Activated naive CD4-positive, alpha-beta T cell treated with anti-CD3 and anti-CD28 coated beads, Interleukin-2, amount 50 U/mL, for 72 hours (primary cell): ENCODE data around the gene ARID4B. TPM values are rescaled to one million over a fixed set of nuclear protein-coding genes. Genes with fewer than 3 reads are reported as not detected.
A peak's percentile ranks its signal among the peaks of the same experiment; 100 is the strongest.
"Not testable (repeated sequence)": the region's sequence is repeated elsewhere in the genome, so short reads cannot be mapped to it uniquely, and the experiment has no call there.

Experiments
- ATAC-seq, 2 donors: fragments of 150-1000 bp; cut with Tn5 transposase; 2 replicates each; pipeline ENCODE4 v1.10.0; 2021; ENCODE audit warnings: mild to moderate bottlenecking in 2 of 2, moderate library complexity in 2 of 2
- DNase-seq, 2 donors: peaks; one replicate each; pipeline ENCODE4 v3.0.0; 2021 to 2022; ENCODE audit warnings: low spot score in 2 of 2
- H3K27ac Mint-ChIP-seq, 2 donors: one replicate each; pipeline ENCODE4 v1.8.0; 2022; ENCODE audit warnings: mild to moderate bottlenecking in 2 of 2, mixed read lengths in 2 of 2
- H3K36me3 Mint-ChIP-seq, 2 donors: one replicate each; pipeline ENCODE4 v1.8.0; 2022; ENCODE audit warnings: mixed read lengths in 2 of 2
- H3K9me3 Mint-ChIP-seq, 2 donors: one replicate each; pipeline ENCODE4 v1.8.0; 2022; ENCODE audit warnings: mixed read lengths in 2 of 2
- total RNA-seq, 2 donors: library from RNA; stranded (reverse); gene quantifications; one replicate each; pipeline ENCODE4 v1.2.3, GENCODE V29; 2022

The ARID4B gene
- total RNA-seq, 2 donors from 2014 or later = 58.4 to 65.7 TPM

GRCh38 chr1:235181561-235182245 is 146.3 kb downstream of the ARID4B start:
- DNase-seq = no peak
- Mint-ChIP-seq H3K36me3 (peaks cover 6% of the 10 kb centered on the region in 2 donors), H3K9me3 (no peaks in the 10 kb centered on the region), H3K27ac (peak overlapping the region; percentile 36 to 80)
- ATAC-seq = peak; percentile 30 to 46

DNA sequence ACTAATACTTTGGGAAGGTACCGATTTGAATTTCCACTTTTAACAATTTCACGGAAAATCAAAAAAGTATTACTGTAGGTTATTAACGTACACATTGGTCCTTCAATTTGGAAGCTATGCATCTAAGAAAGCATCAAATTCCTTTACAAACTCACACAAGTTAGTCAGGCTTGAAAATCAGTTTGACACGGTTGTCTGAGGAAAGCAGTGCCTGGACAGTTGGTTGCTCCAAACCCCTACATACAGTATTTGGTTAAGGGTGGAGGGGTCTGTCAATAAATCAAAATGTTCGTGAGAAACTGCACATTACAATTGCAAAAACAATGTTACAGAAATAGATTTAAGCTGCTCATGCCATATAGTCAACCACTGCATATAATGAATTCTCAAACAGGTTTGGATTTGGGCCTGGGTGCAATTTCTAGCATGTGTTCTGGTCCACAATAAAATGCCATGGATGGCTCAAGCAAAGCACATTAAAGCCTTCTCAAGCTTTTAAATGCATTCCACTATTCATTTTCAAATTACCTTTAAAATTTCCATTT is 147.0 kb downstream of the ARID4B start:
- DNase-seq (no peak), ATAC-seq (no peak)
- Mint-ChIP-seq H3K9me3 (no peaks in the 10 kb centered on the region), H3K36me3 (peaks cover 6% of the 10 kb centered on the region in 2 donors), H3K27ac (peak overlapping the region; percentile 36 to 80)

DNA sequence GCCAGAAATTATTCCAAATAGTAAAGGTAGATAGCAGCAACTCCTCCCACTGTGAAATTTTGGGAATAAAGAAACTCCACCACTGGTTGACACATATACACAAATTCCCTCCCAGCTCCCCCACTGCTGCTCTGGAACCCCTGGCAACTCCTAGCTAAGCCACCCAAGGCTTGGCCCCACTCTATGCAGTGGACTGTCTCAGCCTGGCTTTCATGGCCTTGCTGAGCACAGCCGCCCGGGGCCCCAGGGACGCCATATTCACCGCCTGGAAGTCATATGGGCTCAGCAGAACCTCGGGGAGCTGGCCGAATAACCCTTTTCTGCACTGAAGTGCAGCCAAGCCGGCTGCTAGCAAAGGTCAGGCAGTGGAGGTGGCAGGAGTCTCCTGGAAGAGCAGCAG is 151.5 kb downstream of the ARID4B start:
- peak overlapping the region in 1 of 2 donors; percentile 56 for H3K27ac Mint-ChIP-seq
- no peak for ATAC-seq
- no peaks in the 10 kb centered on the region for H3K9me3 Mint-ChIP-seq
- no peaks in the 10 kb centered on the region for H3K36me3 Mint-ChIP-seq
- no peak for DNase-seq

DNA sequence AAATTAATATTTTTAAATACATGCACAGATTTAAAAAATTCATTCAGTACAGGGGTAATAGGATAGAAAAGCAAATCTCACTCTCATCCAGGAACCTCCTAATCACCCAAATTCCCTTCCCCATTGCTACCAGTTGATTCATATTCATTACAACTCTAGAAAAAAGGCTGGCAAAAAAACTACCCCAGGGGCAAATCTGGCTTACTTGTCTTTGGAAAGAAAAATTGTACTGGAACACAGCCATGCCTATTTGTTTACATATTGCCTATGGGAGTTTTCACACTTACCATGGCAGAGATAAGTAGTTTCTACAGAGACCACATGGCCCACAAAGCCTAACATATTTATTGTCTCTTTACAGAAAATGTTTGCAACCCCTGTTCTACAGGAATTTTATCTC is 158.0 kb downstream of the ARID4B start:
- Mint-ChIP-seq H3K36me3 (no peaks in the 10 kb centered on the region), H3K9me3 (no peaks in the 10 kb centered on the region), H3K27ac (no peak overlapping the region)
- DNase-seq = no peak
- ATAC-seq = no peak

- ATAC-seq (no peak), DNase-seq (no peak)
- Mint-ChIP-seq H3K9me3 (no peaks in the 10 kb centered on the region), H3K27ac (no peak overlapping the region), H3K36me3 (peaks cover 0 to 5% of the 10 kb centered on the region in 2 donors)
Observed at GRCh38 chr1:235168375-235168774, 159.6 kb downstream of the ARID4B start.

DNA sequence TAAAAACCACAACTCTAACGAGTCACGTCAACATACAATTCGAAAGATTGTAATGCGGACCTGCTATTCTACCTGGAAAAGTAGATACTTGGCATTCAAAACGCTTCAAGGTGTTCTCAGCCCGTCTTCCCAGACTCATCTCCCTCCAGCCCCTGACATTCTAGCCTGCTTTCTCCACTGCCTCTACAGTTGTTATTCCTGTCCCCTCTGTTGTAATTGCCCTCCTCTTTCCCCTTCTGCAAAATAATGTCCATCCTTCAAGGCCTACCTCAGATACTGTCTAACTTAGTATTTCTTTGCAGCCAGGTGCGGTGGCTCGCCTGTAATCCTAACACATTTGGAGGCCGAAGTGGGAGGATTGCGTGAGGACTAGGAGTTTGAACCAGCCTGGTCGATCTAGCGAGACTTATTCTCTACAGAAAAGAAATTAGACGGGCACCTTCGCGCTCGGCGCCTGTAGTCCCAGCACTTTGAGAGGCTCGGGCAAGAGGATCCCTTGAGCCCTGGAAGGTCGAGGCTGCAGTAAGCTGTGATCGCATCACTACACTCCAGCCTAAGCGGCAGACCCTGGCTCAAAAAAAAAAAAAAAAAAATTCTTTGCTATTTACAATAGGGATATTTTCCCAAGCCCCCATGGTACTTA is 166.2 kb downstream of the ARID4B start:
- no peak for ATAC-seq
- H3K9me3 Mint-ChIP-seq = no peaks in the 10 kb centered on the region
- H3K36me3 Mint-ChIP-seq = peaks cover 18 to 23% of the 10 kb centered on the region in 2 donors
- H3K27ac Mint-ChIP-seq = peak overlapping the region; percentile 87 to 98
- no peak for DNase-seq

DNA sequence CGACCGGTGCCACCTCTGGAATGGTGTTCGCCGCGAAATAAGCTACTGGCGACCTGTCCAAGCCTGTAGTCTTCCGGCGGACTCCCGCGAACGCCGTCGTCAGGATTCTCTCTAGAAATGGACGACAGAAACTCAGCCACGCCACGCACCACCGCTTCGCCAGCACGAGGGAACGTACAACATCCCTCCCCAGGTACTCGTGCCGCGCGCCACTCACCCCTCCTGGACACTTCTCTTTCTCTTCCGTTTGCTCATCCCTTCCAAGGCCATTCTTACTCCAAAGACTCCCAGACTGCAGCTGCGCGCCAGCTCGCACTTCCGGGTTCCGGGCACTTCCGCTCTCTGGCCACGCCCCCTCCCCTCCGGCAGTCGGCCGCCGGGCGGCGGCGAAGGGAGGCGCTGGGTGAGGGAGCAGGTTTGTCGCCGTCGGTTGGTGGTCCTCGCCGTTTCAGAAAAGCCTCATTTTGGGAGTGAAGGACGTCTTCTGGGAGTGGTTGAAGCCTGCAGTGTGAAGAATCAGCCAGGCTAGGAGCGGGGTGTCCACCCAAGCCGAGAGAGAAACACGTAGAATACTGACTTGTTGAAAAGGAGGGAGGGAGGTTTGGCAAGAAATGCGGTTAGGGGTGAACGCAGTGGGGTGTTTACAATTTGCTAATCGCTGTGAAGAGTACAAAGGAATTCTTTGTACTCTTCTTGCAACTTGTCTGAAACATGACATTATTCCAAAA is 166.9 kb downstream of the ARID4B start, which contains the start of gene RBM34:
Gene RBM34 (minus strand): TSS at position 294 of the 728 bp plus-strand sequence. CDS start 24 bp downstream, at position 270.
- Mint-ChIP-seq H3K27ac (peak within 1 kb of the TSS; percentile 87 to 98), H3K9me3 (no peaks in the 10 kb centered on the region), H3K36me3 (peaks cover 18 to 23% of the 10 kb centered on the region in 2 donors)
- ATAC-seq (peak; percentile 94 to 97), DNase-seq (peak; percentile 93)

DNA sequence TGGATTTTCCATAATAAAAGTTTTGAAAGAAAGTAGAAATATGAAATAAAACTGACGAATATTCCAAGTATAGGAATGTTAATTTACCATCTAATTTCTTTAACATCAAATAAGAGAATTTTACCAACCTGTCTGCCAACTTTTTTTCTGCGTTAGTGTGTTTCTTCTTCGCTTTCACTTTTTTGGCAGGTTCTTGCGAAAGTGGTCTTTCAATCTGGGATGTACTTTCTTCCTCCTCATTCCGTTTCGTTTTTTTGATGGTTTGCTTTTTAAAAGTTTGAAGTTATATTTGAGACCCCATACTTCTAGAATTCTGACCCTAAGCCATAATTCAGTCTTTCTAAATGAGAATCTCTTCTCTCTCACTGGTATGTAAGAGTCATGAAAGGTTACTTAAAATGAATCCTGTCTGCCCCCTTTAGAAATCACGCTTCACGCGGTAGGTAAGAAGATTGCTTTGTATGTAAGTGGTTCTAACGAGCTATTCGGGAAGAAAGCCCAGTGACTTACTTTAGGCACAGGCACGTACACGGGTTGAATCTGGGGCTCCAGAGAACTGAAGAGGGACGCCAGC is 167.5 kb downstream of the ARID4B start:
- Mint-ChIP-seq H3K36me3 (peaks cover 18 to 23% of the 10 kb centered on the region in 2 donors), H3K9me3 (no peaks in the 10 kb centered on the region), H3K27ac (peak overlapping the region; percentile 87 to 98)
- ATAC-seq = peak; percentile 43 to 52
- no peak for DNase-seq

DNA sequence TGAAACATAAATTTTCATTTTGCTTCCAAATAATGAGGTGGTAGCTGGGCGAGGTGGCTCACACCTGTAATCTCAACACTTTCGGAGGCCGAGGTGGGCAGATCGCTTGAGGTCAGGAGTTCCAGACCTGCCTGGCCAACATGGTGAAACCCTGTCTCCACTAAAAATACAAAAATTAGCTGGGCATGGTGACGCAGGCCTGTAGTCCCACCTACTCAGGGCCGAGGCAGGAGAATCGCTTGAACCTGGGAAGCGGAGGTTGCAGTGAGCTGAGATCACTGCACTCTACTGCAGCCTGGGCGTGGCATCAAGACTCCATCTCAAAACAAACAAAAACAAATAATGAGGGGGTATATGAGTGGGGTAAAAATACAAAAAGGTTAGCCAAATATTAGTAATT is 168.0 kb downstream of the ARID4B start:
- ATAC-seq, DNase-seq, H3K9me3 Mint-ChIP-seq: not testable (repeated sequence)
- Mint-ChIP-seq H3K27ac (peak overlapping the region; percentile 68 to 98), H3K36me3 (peaks cover 18 to 23% of the 10 kb centered on the region in 2 donors)

GRCh38 chr1:235159284-235159683 is 168.7 kb downstream of the ARID4B start:
- peaks cover 23 to 24% of the 10 kb centered on the region in 2 donors for H3K36me3 Mint-ChIP-seq
- DNase-seq, H3K9me3 Mint-ChIP-seq, ATAC-seq: not testable (repeated sequence)
- H3K27ac Mint-ChIP-seq = peak overlapping the region in 1 of 2 donors; percentile 98

DNA sequence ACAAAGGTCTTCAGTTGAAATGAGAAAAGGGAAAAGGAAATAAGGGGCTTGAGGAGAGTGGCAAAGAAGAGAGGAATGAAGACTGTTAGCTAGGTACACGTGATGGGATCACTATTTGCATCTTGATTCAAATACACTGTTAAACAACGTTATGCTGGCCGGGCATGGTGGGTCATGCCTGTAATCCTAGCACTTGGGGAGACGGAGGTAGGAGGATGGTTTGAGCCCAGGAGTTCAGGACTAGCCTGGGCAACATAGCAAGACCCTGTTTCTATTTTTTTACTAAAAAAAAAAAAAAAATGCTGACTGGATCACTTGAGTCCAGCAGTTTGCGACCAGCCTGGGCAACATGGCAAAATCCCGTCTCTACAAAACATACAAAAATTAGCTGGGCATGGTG is 169.3 kb downstream of the ARID4B start:
- ATAC-seq = no peak
- Mint-ChIP-seq H3K9me3 (no peaks in the 10 kb centered on the region), H3K27ac (peak overlapping the region in 1 of 2 donors; percentile 18), H3K36me3 (peaks cover 23 to 26% of the 10 kb centered on the region in 2 donors)
- DNase-seq = no peak

- Mint-ChIP-seq H3K36me3 (peaks cover 23 to 31% of the 10 kb centered on the region in 2 donors), H3K27ac (no peak overlapping the region), H3K9me3 (no peaks in the 10 kb centered on the region)
- no peak for ATAC-seq
- no peak for DNase-seq
Observed at GRCh38 chr1:235157150-235157549, 170.8 kb downstream of the ARID4B start.

DNA sequence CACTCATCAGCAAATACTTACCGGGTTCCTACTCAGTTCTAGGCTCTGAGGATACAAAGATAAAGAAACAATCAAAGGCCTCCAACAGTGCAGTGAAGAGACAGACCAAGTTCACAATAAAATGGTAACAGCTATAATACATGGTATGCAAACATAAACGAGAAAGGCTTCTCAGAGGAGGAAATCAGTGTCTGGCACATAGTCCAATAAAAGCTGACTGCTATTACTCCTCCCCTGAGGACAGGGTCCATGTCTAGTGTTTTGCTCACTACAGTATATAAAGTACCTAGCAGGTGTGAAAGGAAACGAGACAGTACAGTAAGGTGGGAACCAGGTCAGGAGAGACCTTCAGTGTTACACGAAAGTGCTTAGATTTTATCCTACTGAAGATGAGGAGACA is 171.2 kb downstream of the ARID4B start:
- H3K27ac Mint-ChIP-seq = no peak overlapping the region
- no peak for DNase-seq
- H3K9me3 Mint-ChIP-seq = no peaks in the 10 kb centered on the region
- ATAC-seq = no peak
- H3K36me3 Mint-ChIP-seq = peaks cover 20 to 32% of the 10 kb centered on the region in 2 donors

GRCh38 chr1:235156265-235156664 is 171.7 kb downstream of the ARID4B start:
- ATAC-seq (no peak), DNase-seq (no peak)
- Mint-ChIP-seq H3K36me3 (peaks cover 18 to 36% of the 10 kb centered on the region in 2 donors), H3K27ac (no peak overlapping the region), H3K9me3 (no peaks in the 10 kb centered on the region)

DNA sequence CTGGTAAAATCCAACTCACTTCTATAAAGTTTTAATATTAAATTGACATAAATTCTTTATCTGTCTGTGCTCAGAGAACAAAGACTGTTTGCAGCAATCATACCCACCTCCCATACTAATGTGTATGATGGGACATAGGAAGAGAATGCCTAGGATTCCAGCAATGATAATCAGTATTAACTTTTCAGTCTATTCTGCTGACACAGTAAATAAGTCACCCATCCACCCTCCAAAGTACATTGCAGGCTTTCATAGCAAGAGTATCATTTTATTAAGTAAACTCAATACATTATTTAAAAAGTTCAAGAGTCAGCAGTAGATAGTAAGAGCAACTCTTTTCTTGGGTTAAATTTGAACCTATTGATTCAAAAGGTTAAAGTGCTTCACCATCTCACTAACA is 175.7 kb downstream of the ARID4B start:
- no peak overlapping the region for H3K27ac Mint-ChIP-seq
- no peaks in the 10 kb centered on the region for H3K9me3 Mint-ChIP-seq
- no peak for ATAC-seq
- peaks cover 15 to 35% of the 10 kb centered on the region in 2 donors for H3K36me3 Mint-ChIP-seq
- no peak for DNase-seq

- Mint-ChIP-seq H3K27ac (peak overlapping the region; percentile 11 to 55), H3K36me3 (peaks cover 15 to 38% of the 10 kb centered on the region in 2 donors)
- peak in 1 of 2 donors; percentile 40 for ATAC-seq
Observed at GRCh38 chr1:235151033-235151432, 176.9 kb downstream of the ARID4B start.

More at GRCh38 chr1:235151033-235151432, 176.9 kb downstream of the ARID4B start:
- DNase-seq = no peak
- no peaks in the 10 kb centered on the region for H3K9me3 Mint-ChIP-seq
